PC-3 (cell line): ENCODE data around the gene NPAS4. TPM values are rescaled to one million over a fixed set of nuclear protein-coding genes. Genes with fewer than 3 reads are reported as not detected.

Source experiments
- ATAC-seq: fragments of 200-7000 bp; cut with Tn5 transposase; 2 replicates; pipeline ENCODE4 v1.9.1; 2020; ENCODE audit warnings: mild to moderate bottlenecking, moderate library complexity
- BruUV-seq: library from RNA; stranded (reverse); fragments of 400-500 nt; replicated peaks from 2 replicates; lab custom pipeline; 2021; lab: Mats Ljungman, UMichigan
- CTCF ChIA-PET: fragments of 300-600 bp; sonication (Branson Sonifier 250); formaldehyde crosslinking; loops from one replicate; lab custom pipeline; 2022; ENCODE audit warnings: antibody characterized with exemption; lab: Charles Lee
- POLR2A ChIA-PET: fragments of 300-600 bp; sonication (Branson Sonifier 250); formaldehyde crosslinking; loops from one replicate; lab custom pipeline; 2022; ENCODE audit warnings: antibody characterized with exemption; ENCODE audit not compliant: unreplicated experiment; lab: Charles Lee
- DNase-seq: peaks from one replicate; pipeline ENCODE4 v3.0.0-alpha.2; 2015
- H2AFZ ChIP-seq: fragments of 300-600 bp; sonication (generic); 2 replicates; pipeline ENCODE4 v1.6.0; 2016; ENCODE audit warnings: antibody characterized with exemption, low read length
- H3F3A ChIP-seq: fragments of 300-600 bp; sonication (generic); one replicate; pipeline ENCODE4 v1.6.0; 2017; ENCODE audit warnings: antibody characterized with exemption, low read length, control low read depth, mild to moderate bottlenecking; ENCODE audit not compliant: unreplicated experiment
- H3K27ac ChIP-seq: fragments of 300-600 bp; sonication (generic); 2 replicates; pipeline ENCODE4 v1.5.1; 2016; ENCODE audit warnings: mild to moderate bottlenecking, low read length
- H3K27me3 ChIP-seq: fragments of 300-600 bp; sonication (generic); 2 replicates; pipeline ENCODE4 v1.6.1; 2016; ENCODE audit warnings: low read length, mixed read lengths
- H3K36me3 ChIP-seq: fragments of 300-600 bp; sonication (generic); 2 replicates; pipeline ENCODE4 v1.6.1; 2016; ENCODE audit warnings: low read depth, mixed run types, low read length, mixed read lengths
- H3K4me1 ChIP-seq: fragments of 300-600 bp; sonication (generic); 2 replicates; pipeline ENCODE4 v1.5.1; 2016; ENCODE audit warnings: low read length; ENCODE audit not compliant: insufficient read depth
- H3K4me2 ChIP-seq: fragments of 300-600 bp; sonication (generic); 2 replicates; pipeline ENCODE4 v1.6.0; 2016; ENCODE audit warnings: low read length
- H3K4me3 ChIP-seq: fragments of 300-600 bp; sonication (generic); 2 replicates; pipeline ENCODE4 v1.5.1; 2016; ENCODE audit warnings: mild to moderate bottlenecking, low read length, mixed read lengths
- H3K79me2 ChIP-seq: fragments of 300-600 bp; sonication (generic); 2 replicates; pipeline ENCODE4 v1.6.1; 2017; ENCODE audit warnings: low read length, mixed read lengths
- H3K9ac ChIP-seq: fragments of 300-600 bp; sonication (generic); 2 replicates; pipeline ENCODE4 v1.6.0; 2016; ENCODE audit warnings: mild to moderate bottlenecking, low read length
- H3K9me2 ChIP-seq: fragments of 300-600 bp; sonication (generic); replicated peaks from 2 replicates; pipeline ENCODE4 v1.6.1; 2016; ENCODE audit warnings: mixed run types, low read length, mixed read lengths
- H3K9me3 ChIP-seq: fragments of 300-600 bp; sonication (generic); 2 replicates; pipeline ENCODE4 v1.6.1; 2016; ENCODE audit warnings: low read length, mixed read lengths
- H4K20me1 ChIP-seq: fragments of 300-600 bp; sonication (generic); 2 replicates; pipeline ENCODE4 v1.6.1; 2016; ENCODE audit warnings: low read length, mixed read lengths
- CTCF ChIP-seq: fragments of 300-600 bp; sonication (generic); conservative IDR thresholded peaks from 2 replicates; pipeline ENCODE4 v1.5.1; 2017; ENCODE audit warnings: antibody characterized with exemption, low read depth, mild to moderate bottlenecking, low read length
- EZH2 ChIP-seq: fragments of 300-600 bp; sonication (generic); IDR thresholded peaks from one replicate; pipeline ENCODE4 v1.6.1; 2017; ENCODE audit warnings: antibody characterized with exemption, mild to moderate bottlenecking, low read length; ENCODE audit not compliant: unreplicated experiment
- EZH2phosphoT487 ChIP-seq: fragments of 300-600 bp; sonication (generic); IDR thresholded peaks from 2 replicates; pipeline ENCODE4 v1.6.1; 2018; ENCODE audit warnings: mild to moderate bottlenecking, antibody characterized with exemption, low read length, borderline replicate concordance
- intact Hi-C: fragments of 100-400 bp; cut with micrococcal nuclease; formaldehyde crosslinking; loops from 2 replicates; pipeline ENCODE4 v1.9.0; 2023
- total RNA-seq: library from RNA; depleted of rRNA; stranded (reverse); fragments of >200 nt; gene quantifications from 2 replicates; pipeline ENCODE4 v1.2.3, GENCODE V29; 2014

NPAS4 gene
- total RNA-seq, 1 experiment from 2014 or later = not detected

GRCh38 chr11:66421492-66422205 lies 814 bp downstream of the NPAS4 start:
- Histone ChIP-seq H3K4me1 (peaks cover 12% of the 10 kb centered on the region), H3K4me3 (no peak overlapping the region), H3K27me3 (peaks cover 17% of the 10 kb centered on the region), H4K20me1 (peaks cover 3% of the 10 kb centered on the region; the same call in 1 of the 2 replicates), H3K9ac (no peak overlapping the region), H3K9me2 (no peaks in the 10 kb centered on the region), H3F3A (no peaks in the 10 kb centered on the region), H3K27ac (no peak overlapping the region), H2AFZ (no peak overlapping the region), H3K4me2 (no peak overlapping the region), H3K9me3 (no peaks in the 10 kb centered on the region), H3K36me3 (no peaks in the 10 kb centered on the region), H3K79me2 (no peaks in the 10 kb centered on the region)
- no TSS peak for BruUV-seq
- CTCF ChIA-PET = interaction anchor here (0.6 to 1.1 kb wide), 3 partner anchors 17 to 256 kb away, joined by 3 read pairs; partner anchors contain the start of genes MRPL11 and RBM4B
- intact Hi-C loops = no loop called here
- TF ChIP-seq EZH2phosphoT487 (no peak), CTCF (no peak), EZH2 (no peak)
- POLR2A ChIA-PET = interaction anchor here (0.5 to 0.7 kb wide), 2 partner anchors 45 to 132 kb away, joined by 3 read pairs; no protein-coding TSS in a partner anchor
- DNase-seq (peak; percentile 93), ATAC-seq (peak; percentile 31)

- ATAC-seq (no peak), DNase-seq (no peak)
- H3K4me1 ChIP-seq = no peaks in the 10 kb centered on the region
- no peak overlapping the region for H3K27ac ChIP-seq
- peaks cover 9% of the 10 kb centered on the region; the same call in 1 of the 2 replicates for H3K27me3 ChIP-seq
- no peaks in the 10 kb centered on the region for H3K79me2 ChIP-seq
- H2AFZ ChIP-seq = no peak overlapping the region
- no peaks in the 10 kb centered on the region for H3K36me3 ChIP-seq
- intact Hi-C loops = no loop called here
- ChIA-PET CTCF (no interaction called here), POLR2A (no interaction called here)
- no peaks in the 10 kb centered on the region for H3K9me2 ChIP-seq
- H3K4me3 ChIP-seq = no peak overlapping the region
- no peaks in the 10 kb centered on the region for H3F3A ChIP-seq
- H4K20me1 ChIP-seq = no peaks in the 10 kb centered on the region; the same call in 1 of the 2 replicates
- TF ChIP-seq EZH2 (no peak), EZH2phosphoT487 (no peak), CTCF (no peak)
- no peak overlapping the region for H3K4me2 ChIP-seq
- no peak overlapping the region for H3K9ac ChIP-seq
- no TSS peak for BruUV-seq
- no peaks in the 10 kb centered on the region for H3K9me3 ChIP-seq
These were observed 5.5 kb downstream of the NPAS4 start for GRCh38 chr11:66426314-66426713.

- Histone ChIP-seq H3K79me2 (no peaks in the 10 kb centered on the region), H3K27ac (no peak overlapping the region), H3K27me3 (peaks cover 4% of the 10 kb centered on the region; the same call in 1 of the 2 replicates), H3K9me3 (no peaks in the 10 kb centered on the region), H3K4me1 (no peaks in the 10 kb centered on the region), H3K9me2 (no peaks in the 10 kb centered on the region), H3K36me3 (no peaks in the 10 kb centered on the region; the same call in 1 of the 2 replicates), H3K9ac (no peak overlapping the region), H3K4me3 (no peak overlapping the region), H3K4me2 (no peak overlapping the region), H3F3A (no peaks in the 10 kb centered on the region), H2AFZ (no peak overlapping the region), H4K20me1 (no peaks in the 10 kb centered on the region)
- ChIA-PET CTCF (interaction anchor here (0.6 to 1.1 kb wide), 2 partner anchors 38 to 132 kb away, joined by 3 to 4 read pairs; partner anchors contain the start of gene PELI3), POLR2A (interaction anchor here (0.7 kb wide), 1 partner anchor 28 kb away, joined by 5 read pairs; no protein-coding TSS in a partner anchor)
- no TSS peak for BruUV-seq
- DNase-seq = no peak
- intact Hi-C loops = no loop called here
- TF ChIP-seq EZH2 (no peak), CTCF (no peak), EZH2phosphoT487 (no peak)
- ATAC-seq = no peak
These were observed 8.1 kb downstream of the NPAS4 start for GRCh38 chr11:66428933-66429332.
